IPS-NIHi11 (cell line): ENCODE data around the gene NOX4.
"Not testable (repeated sequence)": the region's sequence is repeated elsewhere in the genome, so short reads cannot be mapped to it uniquely, and the experiment has no call there.

Experiments
- DNase-seq: peaks from one replicate; pipeline ENCODE4 v3.0.0; 2012; ENCODE audit warnings: mixed read lengths, low spot score

The NOX4 gene

GRCh38 chr11:89458716-89459115, 32.5 kb downstream of the NOX4 start:
- no peak for DNase-seq

- DNase-seq, result no peak
Observed at GRCh38 chr11:89457190-89457589, 34.0 kb downstream of the NOX4 start.

DNA sequence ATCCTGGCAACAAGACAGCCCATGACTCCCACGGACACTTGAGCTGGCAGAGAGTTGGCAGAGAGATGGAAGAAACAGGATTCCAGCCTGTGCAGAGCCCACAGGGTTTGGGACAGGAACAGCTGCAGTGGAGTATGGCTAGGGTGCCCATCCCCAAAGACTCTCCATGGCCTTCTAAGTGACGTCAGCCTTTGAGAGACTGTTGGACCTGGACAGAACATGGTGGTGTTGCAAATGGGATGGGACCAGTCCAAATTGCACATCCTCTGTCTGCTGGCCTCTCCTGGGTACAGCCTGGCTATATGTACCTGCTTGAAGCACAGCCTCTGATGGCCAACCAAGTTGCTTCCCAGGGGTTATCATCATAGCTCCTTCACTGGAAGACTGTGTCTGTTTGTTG, 34.5 kb downstream of the NOX4 start:
- no peak for DNase-seq

GRCh38 chr11:89452780-89453179, 38.4 kb downstream of the NOX4 start:
- DNase-seq, result no peak

DNA sequence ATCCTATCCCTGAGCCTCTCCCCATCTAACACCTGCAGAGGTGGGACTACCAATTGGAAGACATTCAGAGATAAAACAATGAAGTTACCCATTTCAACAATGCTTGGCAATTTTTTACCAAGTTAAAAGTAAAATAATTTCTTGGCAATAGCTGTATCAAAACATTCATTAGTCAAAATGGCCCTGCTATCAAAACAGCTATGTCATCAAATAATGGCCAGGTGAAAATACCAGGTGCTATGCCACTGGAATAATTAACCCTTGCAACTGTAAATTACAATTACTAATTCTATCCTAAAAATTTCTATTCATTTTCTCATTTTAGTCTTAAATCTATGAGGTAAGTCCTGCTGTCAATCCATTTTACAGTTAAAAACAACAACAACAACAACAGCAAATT, 43.3 kb downstream of the NOX4 start:
- no peak for DNase-seq

GRCh38 chr11:89443361-89444322, 47.5 kb downstream of the NOX4 start:
- DNase-seq, result no peak

- DNase-seq, result no peak
Observed at GRCh38 chr11:89442801-89443200, 48.4 kb downstream of the NOX4 start.

DNA sequence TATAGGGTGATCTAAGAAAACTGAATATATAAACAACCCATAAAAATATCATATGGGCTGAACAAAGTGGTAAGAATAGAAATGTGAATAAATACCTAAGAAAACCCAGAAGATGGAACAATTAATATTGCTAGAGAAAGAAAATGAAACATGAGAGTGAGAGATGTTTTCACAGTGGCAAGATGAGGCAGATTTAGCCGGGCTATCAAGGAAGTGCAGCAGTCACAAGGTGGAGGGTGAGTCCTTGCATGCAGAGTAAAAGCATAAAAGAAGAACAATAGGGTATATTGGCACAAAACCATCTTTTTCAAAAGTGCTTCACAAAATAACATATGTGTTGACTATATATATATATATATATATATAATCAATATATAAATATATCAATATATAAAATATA, 49.6 kb downstream of the NOX4 start:
- DNase-seq, result no peak

GRCh38 chr11:89437317-89437716, 53.9 kb downstream of the NOX4 start:
- peak; percentile 14 for DNase-seq

DNA sequence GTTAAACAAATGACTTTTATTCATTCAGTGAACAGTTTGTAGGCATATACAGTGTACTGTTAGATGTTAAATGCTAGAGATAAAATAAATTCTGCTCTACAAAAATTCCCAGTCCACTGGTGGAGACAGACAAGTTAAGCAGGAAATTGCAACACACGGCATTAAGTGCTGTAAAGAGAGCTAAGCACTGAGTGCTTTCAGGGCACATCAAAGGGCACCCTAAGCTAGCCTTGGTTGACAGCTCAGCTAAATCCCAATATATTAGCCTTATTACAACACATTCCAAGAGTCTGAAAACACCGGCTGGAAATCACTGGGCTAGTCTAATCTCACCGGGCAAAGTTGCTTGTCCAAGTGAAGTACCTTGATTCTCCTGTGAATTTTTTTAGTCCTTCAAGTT, 55.1 kb downstream of the NOX4 start:
- DNase-seq, result peak; percentile 27

DNA sequence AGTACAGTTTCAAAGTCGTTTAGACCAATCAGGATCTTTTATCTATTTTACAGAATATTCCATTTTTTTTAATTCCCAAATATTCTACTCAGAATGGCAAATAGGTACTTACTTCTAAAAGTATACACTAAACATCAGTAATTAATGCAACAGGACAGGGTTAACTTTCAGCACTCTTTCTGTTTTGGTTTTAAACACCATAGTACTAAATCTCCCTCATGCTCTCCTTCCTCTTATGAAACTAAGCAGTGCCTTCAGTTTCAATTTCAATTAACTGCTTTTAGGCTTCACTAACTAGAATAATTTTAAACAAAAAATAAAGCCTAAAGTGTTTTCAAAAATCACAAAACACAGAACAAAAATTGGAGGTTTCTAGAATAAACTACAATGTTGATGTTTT, 57.9 kb downstream of the NOX4 start:
- no peak for DNase-seq

- DNase-seq, result not testable (repeated sequence)
Observed at GRCh38 chr11:89432182-89432581, 59.0 kb downstream of the NOX4 start.

DNA sequence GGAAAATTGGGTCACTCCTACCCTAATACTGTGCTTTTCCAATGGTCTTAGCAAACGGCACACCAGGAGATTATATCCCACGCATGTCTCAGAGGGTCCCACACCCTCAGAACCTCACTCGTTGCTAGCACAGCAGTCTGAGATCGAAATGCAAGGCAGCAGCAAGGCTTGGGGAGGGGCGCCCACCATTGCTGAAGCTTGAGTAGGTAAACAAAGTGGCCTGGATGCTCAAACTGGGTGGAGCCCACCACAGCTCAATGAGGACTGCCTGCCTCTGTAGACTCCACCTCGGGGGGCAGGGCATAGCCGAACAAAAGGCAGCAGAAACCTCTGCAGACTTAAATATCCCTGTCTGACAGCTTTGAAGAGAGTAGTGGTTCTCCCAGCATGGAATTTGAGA, 64.7 kb downstream of the NOX4 start:
- not testable (repeated sequence) for DNase-seq

DNA sequence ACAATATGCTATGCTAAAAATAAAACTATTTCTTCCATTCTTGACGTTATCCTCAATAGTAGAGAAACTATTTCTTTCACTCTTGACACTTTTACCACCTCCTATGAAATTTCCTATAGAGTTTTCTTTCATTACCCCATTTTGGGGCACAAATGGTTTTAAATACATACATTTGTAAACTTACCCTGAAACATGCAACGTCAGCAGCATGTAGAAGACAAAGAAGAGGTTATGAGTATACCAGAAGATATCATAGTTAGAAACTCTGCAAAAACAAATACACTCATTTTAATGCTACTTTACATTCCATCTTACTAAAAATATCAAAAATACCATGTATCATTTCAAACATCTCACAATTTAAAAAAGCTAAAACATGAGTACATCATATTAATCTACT, 69.5 kb downstream of the NOX4 start:
- no peak for DNase-seq

- no peak for DNase-seq
Observed at GRCh38 chr11:89420981-89421380, 70.2 kb downstream of the NOX4 start.

GRCh38 chr11:89416961-89417360, 74.2 kb downstream of the NOX4 start:
- no peak for DNase-seq

DNA sequence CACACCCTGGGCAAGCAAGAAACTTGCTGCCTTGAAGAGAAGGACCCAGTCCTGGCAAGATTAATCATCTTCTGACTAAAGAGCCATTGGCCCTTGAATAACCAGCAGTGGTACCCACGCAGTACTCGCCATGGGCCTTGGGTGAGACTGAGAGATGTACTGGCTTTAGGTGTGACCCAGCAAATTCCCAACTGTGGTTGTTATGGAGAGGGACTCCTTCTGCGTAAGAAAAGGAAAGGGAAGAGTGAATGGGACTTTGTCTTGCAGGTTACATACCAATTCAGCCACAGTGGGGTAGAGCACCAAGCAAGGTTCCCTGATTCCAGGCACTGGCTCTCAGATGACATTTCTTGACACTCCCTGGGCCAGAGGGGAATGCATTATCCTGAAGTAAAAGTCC, 80.1 kb downstream of the NOX4 start:
- not testable (repeated sequence) for DNase-seq

DNA sequence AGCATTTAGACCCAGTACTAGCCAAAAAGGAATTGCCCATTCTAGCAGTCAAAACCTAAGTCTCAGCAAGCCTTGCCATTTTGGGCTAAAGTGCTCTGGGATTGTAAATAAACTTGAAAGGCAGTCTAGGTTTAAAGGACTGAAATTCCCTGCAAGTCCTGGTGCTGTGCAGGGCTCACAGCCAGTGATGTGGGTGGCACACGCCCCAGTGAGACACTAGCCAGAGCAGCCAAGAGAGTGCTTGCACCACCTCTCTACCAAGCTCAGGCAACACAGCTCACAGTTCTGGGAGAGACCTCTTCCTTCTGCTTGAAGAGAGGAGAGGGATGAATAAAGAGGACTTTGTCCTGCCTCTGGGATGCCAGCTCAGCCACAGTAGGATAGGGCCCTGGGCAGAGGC, 80.5 kb downstream of the NOX4 start:
- DNase-seq, result not testable (repeated sequence)

DNA sequence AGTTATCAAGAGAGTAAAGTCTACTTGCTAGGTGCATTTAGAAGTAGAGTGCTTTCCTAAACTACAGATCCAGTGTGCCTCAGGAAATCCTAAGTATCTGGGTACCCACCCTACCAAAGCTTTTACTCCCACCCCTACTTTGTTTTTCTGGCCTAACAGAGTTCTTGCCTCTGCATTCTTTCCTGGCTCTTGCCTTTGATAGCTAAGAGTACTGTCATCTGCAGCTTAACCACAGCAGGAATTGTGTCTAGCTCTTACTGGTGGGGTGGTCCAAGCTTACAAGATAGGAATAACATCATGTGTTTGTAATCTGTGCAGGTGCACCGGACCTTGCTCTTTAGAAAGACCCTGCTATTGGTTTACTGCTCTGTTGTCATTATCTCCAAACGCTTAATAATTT, 82.7 kb downstream of the NOX4 start:
- not testable (repeated sequence) for DNase-seq

DNA sequence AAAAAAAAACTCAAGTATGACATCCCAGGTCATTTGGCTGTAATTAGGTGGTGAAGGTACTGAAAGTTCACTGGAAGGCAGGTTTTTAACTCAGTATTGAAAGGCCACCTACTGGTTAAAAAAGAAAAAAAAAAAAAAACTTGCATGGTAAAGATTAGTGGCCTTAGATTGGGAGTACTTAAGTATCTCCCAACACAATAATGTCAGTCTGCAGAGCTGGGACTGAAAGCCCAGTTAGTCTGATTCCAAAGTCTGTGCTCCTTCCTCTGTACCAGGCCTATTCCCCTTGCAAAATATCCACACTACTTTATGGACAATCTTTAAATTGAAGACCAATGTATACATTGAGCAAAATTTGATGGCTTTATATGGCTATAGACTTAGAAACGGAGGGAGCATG, 85.5 kb downstream of the NOX4 start:
- DNase-seq, result peak; percentile 11

DNA sequence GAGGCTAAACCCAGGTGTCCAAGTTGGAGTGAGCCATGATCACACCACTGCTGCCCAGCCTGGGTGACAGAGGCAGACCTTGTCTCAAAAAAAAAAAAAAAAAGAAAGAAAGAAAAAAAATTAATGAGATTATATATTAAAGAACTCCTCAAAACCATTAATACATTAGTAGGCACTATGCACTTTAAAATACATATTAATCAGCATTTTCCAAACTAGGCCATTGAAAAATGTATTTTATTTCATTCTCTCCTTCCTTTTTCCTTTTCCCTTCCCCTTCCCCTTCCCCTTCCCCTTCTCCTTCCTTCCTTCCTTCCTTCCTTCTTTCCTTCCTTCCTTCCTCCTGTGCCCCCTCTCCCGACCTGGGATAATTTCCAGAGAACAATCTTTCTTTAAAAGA, 99.5 kb downstream of the NOX4 start:
- DNase-seq, result not testable (repeated sequence)

DNA sequence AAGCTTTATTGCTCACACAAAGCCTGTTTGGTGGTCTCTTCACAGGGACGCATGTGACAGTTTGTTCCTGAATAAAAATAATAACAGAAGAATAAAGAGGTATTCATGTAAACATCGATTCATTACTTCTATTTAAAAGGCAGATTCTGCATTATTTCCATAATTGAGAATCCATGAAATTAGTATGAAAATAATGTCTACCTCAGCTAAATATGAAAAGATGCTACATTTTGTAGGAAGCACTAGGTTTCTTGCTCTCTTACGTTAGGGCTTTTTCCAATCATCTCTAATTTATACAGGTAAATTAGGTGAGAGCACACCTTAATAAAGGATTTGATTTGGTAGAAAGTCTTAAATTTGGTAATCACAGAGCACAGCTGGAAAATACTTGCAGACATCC, 103.7 kb downstream of the NOX4 start:
- not testable (repeated sequence) for DNase-seq

GRCh38 chr11:89382986-89383385, 108.2 kb downstream of the NOX4 start:
- DNase-seq, result not testable (repeated sequence)

DNA sequence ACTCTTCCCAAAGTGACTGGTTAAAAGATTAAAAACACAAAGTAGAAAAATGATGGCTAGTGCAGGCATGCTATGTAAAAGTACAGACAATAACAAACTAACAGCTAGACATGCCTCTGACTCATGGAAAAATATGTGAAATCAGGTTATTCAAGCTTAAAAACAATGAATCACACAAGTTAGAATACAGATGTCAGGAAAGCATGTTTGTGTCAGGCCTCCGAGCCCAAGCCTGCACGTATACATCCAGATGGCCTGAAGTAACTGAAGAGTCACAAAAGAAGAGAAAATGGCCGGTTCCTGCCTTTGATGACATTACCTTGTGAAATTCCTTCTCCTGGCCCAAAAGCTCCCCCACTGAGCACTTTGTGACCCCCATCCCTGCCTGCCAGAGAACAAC, 110.1 kb downstream of the NOX4 start:
- DNase-seq, result peak; percentile 5
